Left ventricle myocardium inferior (tissue), 1 donor: ENCODE data around the gene FUBP1. TPM values are rescaled to one million over a fixed set of nuclear protein-coding genes. Genes with fewer than 3 reads are reported as not detected.

Experiments used
- DNase-seq: peaks from one replicate; pipeline ENCODE4 v3.0.0-alpha.2; 2020
- H3K27ac ChIP-seq: fragments of 200-600 bp; replicated peaks from 2 replicates; pipeline ENCODE4 v1.8.0; 2021
- H3K27me3 ChIP-seq: fragments of 200-600 bp; 2 replicates; pipeline ENCODE4 v1.8.0; 2021; ENCODE audit warnings: low read depth
- H3K36me3 ChIP-seq: fragments of 200-600 bp; 2 replicates; pipeline ENCODE4 v1.8.0; 2021
- H3K4me1 ChIP-seq: fragments of 200-600 bp; 2 replicates; pipeline ENCODE4 v1.8.0; 2021
- H3K4me3 ChIP-seq: fragments of 200-600 bp; 2 replicates; pipeline ENCODE4 v1.8.0; 2021; ENCODE audit warnings: mild to moderate bottlenecking, moderate library complexity
- H3K9me3 ChIP-seq: fragments of 200-600 bp; replicated peaks from 2 replicates; pipeline ENCODE4 v1.8.0; 2021
- CTCF ChIP-seq: fragments of 200-600 bp; IDR thresholded peaks from 2 replicates; pipeline ENCODE4 v1.8.0; 2021; ENCODE audit warnings: antibody characterized with exemption, mild to moderate bottlenecking, borderline replicate concordance
- intact Hi-C: fragments of 100-400 bp; cut with micrococcal nuclease; formaldehyde crosslinking; loops from one replicate; pipeline ENCODE4 v1.11.0; 2022
- total RNA-seq: library from RNA; stranded (reverse); fragmentation: NEBNext Ultra II Directional; extraction: Animal tissue kit (Norgen Biotek cat#: 25700); gene quantifications from one replicate; pipeline ENCODE4 v1.2.1, GENCODE V29; 2021
- donor health status: DM: no; HTN: yes; CAD: no; lungs with severe emphysema.

FUBP1 gene
- total RNA-seq, 1 donor from 2014 or later: 55.7 TPM

GRCh38 chr1:77948841-77949424 is 29.9 kb downstream of the FUBP1 start:
- no peak overlapping the region for H3K4me3 ChIP-seq
- intact Hi-C loops: loop anchor here (10.0 kb wide), 1 partner anchor 224 kb away; no protein-coding TSS in a partner anchor
- peaks cover 39% of the 10 kb centered on the region for H3K4me1 ChIP-seq
- DNase-seq: no peak
- H3K9me3 ChIP-seq: no peaks in the 10 kb centered on the region
- TF ChIP-seq CTCF: peak; percentile 44
- peak overlapping the region; percentile 1 for H3K27ac ChIP-seq
- peaks cover 76% of the 10 kb centered on the region for H3K36me3 ChIP-seq
- H3K27me3 ChIP-seq: no peaks in the 10 kb centered on the region

GRCh38 chr1:77945345-77945744 is 33.5 kb downstream of the FUBP1 start:
- peaks cover 29% of the 10 kb centered on the region for H3K4me1 ChIP-seq
- no peak for DNase-seq
- H3K27me3 ChIP-seq: no peaks in the 10 kb centered on the region
- intact Hi-C loops: loop anchor here (10.0 kb wide), 1 partner anchor 221 kb away; no protein-coding TSS in a partner anchor
- no peaks in the 10 kb centered on the region for H3K9me3 ChIP-seq
- TF ChIP-seq CTCF: no peak
- H3K36me3 ChIP-seq: peaks cover 75% of the 10 kb centered on the region
- no peak overlapping the region for H3K4me3 ChIP-seq
- H3K27ac ChIP-seq: no peak overlapping the region

- H3K9me3 ChIP-seq: peaks cover 5% of the 10 kb centered on the region
- DNase-seq: no peak
- peak overlapping the region; percentile 3 for H3K27ac ChIP-seq
- H3K4me1 ChIP-seq: peaks cover 2% of the 10 kb centered on the region
- TF ChIP-seq CTCF: no peak
- H3K4me3 ChIP-seq: no peak overlapping the region
- peaks cover 83% of the 10 kb centered on the region for H3K36me3 ChIP-seq
- intact Hi-C loops: loop anchor here (10.0 kb wide), 1 partner anchor 218 kb away; no protein-coding TSS in a partner anchor
- H3K27me3 ChIP-seq: no peaks in the 10 kb centered on the region
These were observed 36.3 kb downstream of the FUBP1 start for GRCh38 chr1:77942400-77943140.

- DNase-seq: no peak
- Histone ChIP-seq H3K4me3 (no peak overlapping the region), H3K27ac (no peak overlapping the region), H3K27me3 (no peaks in the 10 kb centered on the region), H3K9me3 (peaks cover 5% of the 10 kb centered on the region), H3K36me3 (peaks cover 83% of the 10 kb centered on the region), H3K4me1 (no peaks in the 10 kb centered on the region)
- no peak for TF ChIP-seq CTCF
- intact Hi-C loops: loop anchor here (10.0 kb wide), 1 partner anchor 216 kb away; no protein-coding TSS in a partner anchor
These were observed 37.8 kb downstream of the FUBP1 start for GRCh38 chr1:77940921-77941570.

- Histone ChIP-seq H3K4me1 (no peaks in the 10 kb centered on the region), H3K36me3 (peaks cover 88% of the 10 kb centered on the region), H3K4me3 (no peak overlapping the region), H3K27ac (no peak overlapping the region), H3K27me3 (no peaks in the 10 kb centered on the region), H3K9me3 (peaks cover 5% of the 10 kb centered on the region)
- intact Hi-C loops: no loop called here
- no peak for TF ChIP-seq CTCF
- DNase-seq: no peak
These were observed 40.2 kb downstream of the FUBP1 start for GRCh38 chr1:77938651-77939050.
